ENCODE measurements around the gene PPP1CC.
"Not testable (repeated sequence)": the region's sequence is repeated elsewhere in the genome, so short reads cannot be mapped to it uniquely, and the experiment has no call there.

Gene PPP1CC

GRCh38 chr12:110722892-110723291 lies 19.8 kb downstream of the PPP1CC start:
- not testable (repeated sequence) for DNase-seq

- DNase-seq, result no peak
These were observed 21.1 kb downstream of the PPP1CC start for GRCh38 chr12:110721570-110721969.

GRCh38 chr12:110720516-110720915 lies 22.2 kb downstream of the PPP1CC start:
- no peak for DNase-seq

GRCh38 chr12:110718222-110718908 lies 24.3 kb downstream of the PPP1CC start:
- no peak for DNase-seq

GRCh38 chr12:110717037-110717436 lies 25.7 kb downstream of the PPP1CC start:
- no peak for DNase-seq

GRCh38 chr12:110708917-110709316 lies 33.8 kb downstream of the PPP1CC start:
- DNase-seq, result no peak

GRCh38 chr12:110705309-110705708 lies 37.4 kb downstream of the PPP1CC start:
- DNase-seq, result no peak

- DNase-seq, result no peak
These were observed 37.9 kb downstream of the PPP1CC start for GRCh38 chr12:110704750-110705149.

- DNase-seq, result no peak
These were observed 38.5 kb downstream of the PPP1CC start for GRCh38 chr12:110704231-110704630.

GRCh38 chr12:110702081-110702480 lies 40.6 kb downstream of the PPP1CC start:
- no peak for DNase-seq

- DNase-seq, result no peak
These were observed 42.9 kb downstream of the PPP1CC start for GRCh38 chr12:110699591-110700445.

- DNase-seq, result peak; percentile 67
These were observed 44.4 kb downstream of the PPP1CC start for GRCh38 chr12:110698171-110698902.

GRCh38 chr12:110697236-110697635 lies 45.5 kb downstream of the PPP1CC start:
- DNase-seq, result no peak

GRCh38 chr12:110696283-110696682 lies 46.4 kb downstream of the PPP1CC start:
- DNase-seq, result no peak

- no peak for DNase-seq
These were observed 48.3 kb downstream of the PPP1CC start for GRCh38 chr12:110694330-110694901.

- DNase-seq, result no peak
These were observed 49.0 kb downstream of the PPP1CC start for GRCh38 chr12:110693731-110694130.

GRCh38 chr12:110690127-110690430 lies 52.6 kb downstream of the PPP1CC start:
- DNase-seq, result no peak

- DNase-seq, result peak; percentile 42
These were observed 53.2 kb downstream of the PPP1CC start for GRCh38 chr12:110689281-110690126.

GRCh38 chr12:110688446-110689280 lies 54.0 kb downstream of the PPP1CC start, which contains the start of gene HVCN1:
HVCN1 (minus strand) TSS chr12:110689115; CDS start chr12:110683245, 5,870 bp downstream.
- no peak for DNase-seq

- DNase-seq, result no peak
These were observed 55.1 kb downstream of the PPP1CC start for GRCh38 chr12:110687396-110688169.

Measured in activated effector memory CD4-positive, alpha-beta T cell treated with Interleukin-2 at 50 U/mL for 16 hours (primary cell).